Non-pigmented ciliary epithelial cell (primary cell): ENCODE measurements around the gene MTHFD2L.
"Not testable (repeated sequence)": the region's sequence is repeated elsewhere in the genome, so short reads cannot be mapped to it uniquely, and the experiment has no call there.

Experiments used
- DNase-seq: peaks from one replicate; pipeline ENCODE4 v3.0.0-alpha.2; 2010; ENCODE audit warnings: low read depth

MTHFD2L gene

GRCh38 chr4:74335341-74336021 lies 177.6 kb downstream of the MTHFD2L start:
- DNase-seq, result no peak

- no peak for DNase-seq
Observed at GRCh38 chr4:74338792-74339333, 180.9 kb downstream of the MTHFD2L start.

- DNase-seq, result no peak
Observed at GRCh38 chr4:74339501-74339900, 181.6 kb downstream of the MTHFD2L start.

- not testable (repeated sequence) for DNase-seq
Observed at GRCh38 chr4:74340421-74340820, 182.5 kb downstream of the MTHFD2L start.

- no peak for DNase-seq
Observed at GRCh38 chr4:74344031-74344430, 186.1 kb downstream of the MTHFD2L start.
